HG02588 (cell line): ENCODE measurements around the gene ABCA7.

Experiments used
- ATAC-seq: cut with Tn5 transposase; IDR thresholded peaks from one replicate; pipeline ENCODE4 v1.9.1; 2021; ENCODE audit warnings: mild to moderate bottlenecking, moderate library complexity; ENCODE audit not compliant: unreplicated experiment

The ABCA7 gene

DNA sequence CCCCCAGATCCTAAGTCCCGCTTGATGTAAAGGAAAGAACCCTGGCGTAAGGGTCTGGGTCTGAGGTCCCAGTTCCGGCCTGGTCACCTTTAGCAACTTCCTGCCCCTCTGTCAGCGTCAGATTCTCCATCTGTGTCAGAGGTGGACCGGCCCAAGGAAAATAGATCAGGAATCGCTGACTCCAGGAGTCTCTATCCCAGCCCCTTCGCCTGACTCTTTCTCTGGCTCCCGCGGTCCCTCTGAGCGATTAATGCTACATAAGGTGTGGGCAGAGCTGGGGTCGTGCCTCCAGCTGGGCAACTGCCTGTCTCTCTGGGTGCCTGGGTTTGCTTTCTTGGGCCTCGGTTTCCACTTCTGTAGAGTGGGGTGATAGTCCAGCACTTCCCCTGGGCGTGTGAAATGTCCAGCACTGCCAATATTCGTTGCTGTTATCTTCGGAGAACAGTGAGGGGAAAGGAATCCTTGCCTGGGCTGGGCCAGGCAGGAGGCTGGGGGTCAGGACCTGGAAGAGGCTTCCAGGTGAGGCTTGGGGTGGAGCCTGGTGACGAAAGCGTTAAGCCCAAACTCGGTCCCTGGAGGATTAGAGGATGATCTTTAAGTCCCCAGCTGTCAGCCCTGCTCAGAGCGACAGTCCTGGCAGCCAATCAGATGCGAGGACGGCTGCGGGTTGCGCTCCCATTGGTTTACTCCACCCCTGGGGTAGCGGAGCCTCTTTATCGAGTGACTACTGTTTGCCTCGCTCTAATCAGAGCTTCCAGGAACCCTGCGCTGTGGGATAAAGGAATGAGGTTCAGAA is 767 bp downstream of the ABCA7 start:
- ATAC-seq, result peak; percentile 34

- ATAC-seq, result no peak
Measured at GRCh38 chr19:1041272-1041834, 1.4 kb downstream of the ABCA7 start.

DNA sequence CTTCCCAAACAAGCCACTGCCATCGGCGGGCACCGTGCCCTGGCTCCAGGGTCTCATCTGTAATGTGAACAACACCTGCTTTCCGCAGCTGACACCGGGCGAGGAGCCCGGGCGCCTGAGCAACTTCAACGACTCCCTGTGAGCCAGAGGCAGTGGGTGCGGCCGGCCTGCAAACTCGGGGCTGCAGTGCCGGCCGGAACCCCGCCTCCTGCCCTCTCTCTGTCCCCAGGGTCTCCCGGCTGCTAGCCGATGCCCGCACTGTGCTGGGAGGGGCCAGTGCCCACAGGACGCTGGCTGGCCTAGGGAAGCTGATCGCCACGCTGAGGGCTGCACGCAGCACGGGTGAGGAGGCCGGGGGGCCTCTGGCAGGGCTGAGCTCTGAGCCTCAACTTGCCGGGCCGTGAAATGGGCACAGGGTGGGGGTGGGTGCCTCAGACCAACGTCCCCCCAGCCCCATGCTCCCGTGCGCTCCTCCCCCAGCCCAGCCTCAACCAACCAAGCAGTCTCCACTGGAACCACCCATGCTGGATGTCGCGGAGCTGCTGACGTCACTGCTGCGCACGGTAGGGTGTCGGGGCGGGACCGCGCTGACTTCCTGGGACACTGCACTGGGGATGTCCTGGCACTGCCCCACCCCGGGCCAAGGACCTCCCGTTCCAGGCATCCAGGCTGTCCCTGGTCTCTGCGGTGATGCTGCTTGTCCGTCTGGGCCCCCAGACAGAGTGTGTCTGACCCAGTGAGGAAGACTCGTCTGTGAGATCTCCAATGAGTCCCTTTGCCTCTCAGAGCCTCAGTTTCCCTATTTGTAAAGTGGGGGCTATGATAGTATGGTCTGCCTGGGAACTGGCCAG is 2.2 kb downstream of the ABCA7 start:
- ATAC-seq, result no peak

DNA sequence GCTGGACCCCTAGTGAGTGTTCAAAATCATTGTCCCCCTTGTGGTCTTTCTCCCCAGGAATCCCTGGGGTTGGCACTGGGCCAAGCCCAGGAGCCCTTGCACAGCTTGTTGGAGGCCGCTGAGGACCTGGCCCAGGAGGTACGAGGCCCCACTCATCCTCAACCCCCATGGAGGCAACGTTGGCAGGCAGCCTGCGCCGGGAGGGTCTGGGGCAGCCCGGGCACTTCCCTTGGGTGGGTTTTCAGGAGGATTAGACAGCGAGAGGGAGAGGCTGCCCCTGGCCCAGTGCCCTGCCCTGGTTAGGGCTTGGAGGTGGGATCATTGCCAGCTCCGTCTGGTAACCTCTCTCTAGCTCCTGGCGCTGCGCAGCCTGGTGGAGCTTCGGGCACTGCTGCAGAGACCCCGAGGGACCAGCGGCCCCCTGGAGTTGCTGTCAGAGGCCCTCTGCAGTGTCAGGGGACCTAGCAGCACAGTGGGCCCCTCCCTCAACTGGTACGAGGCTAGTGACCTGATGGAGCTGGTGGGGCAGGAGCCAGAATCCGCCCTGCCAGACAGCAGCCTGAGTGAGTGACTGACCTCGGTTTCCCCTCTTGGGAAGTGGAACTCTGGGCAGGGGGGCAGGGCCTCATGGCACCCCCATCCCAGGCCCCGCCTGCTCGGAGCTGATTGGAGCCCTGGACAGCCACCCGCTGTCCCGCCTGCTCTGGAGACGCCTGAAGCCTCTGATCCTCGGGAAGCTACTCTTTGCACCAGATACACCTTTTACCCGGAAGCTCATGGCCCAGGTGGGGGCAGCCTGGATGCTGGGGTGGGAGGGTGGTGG is 3.0 kb downstream of the ABCA7 start:
- ATAC-seq, result no peak

DNA sequence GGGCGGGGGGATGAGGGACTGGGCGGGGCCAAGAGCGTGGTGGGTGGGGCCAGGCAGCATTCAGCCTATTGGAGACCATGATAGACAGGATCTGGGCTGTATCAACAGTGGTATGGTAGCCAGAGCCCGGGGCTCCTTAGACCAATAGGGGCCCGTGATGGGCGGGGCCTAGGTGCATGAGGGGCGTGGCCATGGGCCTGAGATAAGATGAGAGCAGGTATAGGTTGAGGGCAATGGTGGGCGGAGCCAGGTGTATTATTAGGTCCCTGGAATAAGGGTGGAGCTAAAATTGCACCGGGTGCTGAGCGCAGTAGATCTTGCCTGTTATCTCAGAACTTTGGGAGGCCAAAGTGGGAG is 5.3 kb downstream of the ABCA7 start:
- no peak for ATAC-seq

DNA sequence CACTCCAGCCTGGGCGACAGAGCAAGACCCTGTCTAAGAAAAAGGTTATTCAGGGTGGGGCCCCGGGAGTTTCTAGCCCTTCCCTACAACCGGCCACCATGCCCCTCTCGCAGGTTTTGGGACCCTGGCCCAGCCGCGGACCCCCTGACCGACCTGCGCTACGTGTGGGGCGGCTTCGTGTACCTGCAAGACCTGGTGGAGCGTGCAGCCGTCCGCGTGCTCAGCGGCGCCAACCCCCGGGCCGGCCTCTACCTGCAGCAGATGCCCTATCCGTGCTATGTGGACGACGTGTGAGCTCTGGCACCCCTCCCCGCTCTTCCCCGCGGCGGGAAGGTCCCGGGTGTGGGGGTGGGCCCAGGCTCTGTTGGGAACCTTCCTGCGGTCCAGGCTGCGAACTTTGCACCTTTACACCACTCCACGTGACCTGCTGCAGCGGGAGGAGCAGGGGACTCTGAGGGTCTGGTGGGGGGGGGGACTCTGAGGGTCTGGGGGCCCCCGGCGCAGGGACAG is 6.3 kb downstream of the ABCA7 start:
- no peak for ATAC-seq

DNA sequence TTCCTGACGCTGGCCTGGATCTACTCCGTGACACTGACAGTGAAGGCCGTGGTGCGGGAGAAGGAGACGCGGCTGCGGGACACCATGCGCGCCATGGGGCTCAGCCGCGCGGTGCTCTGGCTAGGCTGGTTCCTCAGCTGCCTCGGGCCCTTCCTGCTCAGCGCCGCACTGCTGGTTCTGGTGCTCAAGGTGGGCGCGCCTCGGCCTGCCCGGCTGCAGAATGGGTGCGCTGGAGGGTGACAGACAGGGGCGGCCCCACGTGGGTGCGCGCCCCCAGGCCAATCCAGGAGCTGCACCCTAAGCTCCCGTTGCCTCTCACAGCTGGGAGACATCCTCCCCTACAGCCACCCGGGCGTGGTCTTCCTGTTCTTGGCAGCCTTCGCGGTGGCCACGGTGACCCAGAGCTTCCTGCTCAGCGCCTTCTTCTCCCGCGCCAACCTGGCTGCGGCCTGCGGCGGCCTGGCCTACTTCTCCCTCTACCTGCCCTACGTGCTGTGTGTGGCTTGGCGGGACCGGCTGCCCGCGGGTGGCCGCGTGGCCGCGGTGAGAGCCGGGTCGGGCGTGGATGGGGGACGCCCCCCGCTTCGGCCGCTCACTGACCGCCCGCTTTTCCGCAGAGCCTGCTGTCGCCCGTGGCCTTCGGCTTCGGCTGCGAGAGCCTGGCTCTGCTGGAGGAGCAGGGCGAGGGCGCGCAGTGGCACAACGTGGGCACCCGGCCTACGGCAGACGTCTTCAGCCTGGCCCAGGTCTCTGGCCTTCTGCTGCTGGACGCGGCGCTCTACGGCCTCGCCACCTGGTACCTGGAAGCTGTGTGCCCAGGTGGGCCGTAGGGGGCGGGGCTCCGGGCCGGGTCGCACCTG is 7.2 kb downstream of the ABCA7 start:
- ATAC-seq, result no peak

DNA sequence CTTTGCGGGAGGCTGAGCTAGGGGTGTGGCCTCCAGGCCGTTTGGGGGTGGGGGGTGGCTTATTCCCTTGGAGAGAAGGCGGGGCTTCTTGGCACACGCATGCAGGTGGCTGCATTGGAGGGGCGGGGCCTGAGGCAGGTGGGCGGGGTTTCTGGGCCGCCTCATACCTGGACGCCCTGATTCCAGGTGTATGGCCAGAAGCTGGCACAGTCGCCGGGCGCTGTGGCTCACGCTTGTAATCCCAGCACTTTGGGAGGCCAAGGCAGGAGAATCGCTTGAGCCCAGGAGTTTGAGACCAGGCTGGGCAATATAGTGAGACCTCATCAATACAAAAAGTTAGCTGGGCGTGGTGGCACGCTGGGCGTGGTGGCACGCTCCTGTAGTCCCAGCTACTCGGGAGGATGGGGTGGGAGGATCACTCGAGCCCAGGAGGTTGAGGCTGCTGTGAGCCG is 7.8 kb downstream of the ABCA7 start:
- no peak for ATAC-seq

DNA sequence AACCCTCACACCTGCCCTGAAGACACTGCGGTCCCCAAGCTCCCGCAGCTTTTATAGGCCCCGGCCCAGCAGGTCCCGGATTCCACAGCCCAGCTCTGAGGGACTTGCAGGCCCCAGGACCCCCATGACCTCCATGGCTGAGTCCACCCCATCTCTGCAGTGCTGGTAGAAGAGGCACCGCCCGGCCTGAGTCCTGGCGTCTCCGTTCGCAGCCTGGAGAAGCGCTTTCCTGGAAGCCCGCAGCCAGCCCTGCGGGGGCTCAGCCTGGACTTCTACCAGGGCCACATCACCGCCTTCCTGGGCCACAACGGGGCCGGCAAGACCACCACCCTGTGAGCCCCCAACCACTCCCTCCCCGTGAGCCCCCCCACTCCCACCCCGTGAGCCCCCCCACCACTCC is 9.2 kb downstream of the ABCA7 start:
- no peak for ATAC-seq

DNA sequence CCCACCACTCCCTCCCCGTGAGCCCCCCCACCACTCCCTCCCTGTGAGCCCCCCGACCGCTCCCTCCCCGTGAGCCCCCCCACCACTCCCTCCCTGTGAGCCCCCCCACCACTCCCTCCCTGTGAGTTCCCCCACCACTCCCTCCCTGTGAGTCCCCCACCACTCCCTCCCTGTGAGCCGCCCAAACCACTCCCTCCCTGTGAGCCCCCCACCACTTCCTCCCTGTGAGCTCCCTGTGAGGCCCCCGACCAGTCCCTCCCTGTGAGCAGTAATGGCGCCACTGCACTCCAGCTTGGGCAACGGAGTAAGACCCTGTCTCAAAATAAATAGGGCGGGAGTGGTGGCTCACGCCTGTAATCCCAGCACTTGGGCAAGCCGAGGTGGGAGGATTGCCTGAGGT is 9.9 kb downstream of the ABCA7 start:
- ATAC-seq, result no peak

DNA sequence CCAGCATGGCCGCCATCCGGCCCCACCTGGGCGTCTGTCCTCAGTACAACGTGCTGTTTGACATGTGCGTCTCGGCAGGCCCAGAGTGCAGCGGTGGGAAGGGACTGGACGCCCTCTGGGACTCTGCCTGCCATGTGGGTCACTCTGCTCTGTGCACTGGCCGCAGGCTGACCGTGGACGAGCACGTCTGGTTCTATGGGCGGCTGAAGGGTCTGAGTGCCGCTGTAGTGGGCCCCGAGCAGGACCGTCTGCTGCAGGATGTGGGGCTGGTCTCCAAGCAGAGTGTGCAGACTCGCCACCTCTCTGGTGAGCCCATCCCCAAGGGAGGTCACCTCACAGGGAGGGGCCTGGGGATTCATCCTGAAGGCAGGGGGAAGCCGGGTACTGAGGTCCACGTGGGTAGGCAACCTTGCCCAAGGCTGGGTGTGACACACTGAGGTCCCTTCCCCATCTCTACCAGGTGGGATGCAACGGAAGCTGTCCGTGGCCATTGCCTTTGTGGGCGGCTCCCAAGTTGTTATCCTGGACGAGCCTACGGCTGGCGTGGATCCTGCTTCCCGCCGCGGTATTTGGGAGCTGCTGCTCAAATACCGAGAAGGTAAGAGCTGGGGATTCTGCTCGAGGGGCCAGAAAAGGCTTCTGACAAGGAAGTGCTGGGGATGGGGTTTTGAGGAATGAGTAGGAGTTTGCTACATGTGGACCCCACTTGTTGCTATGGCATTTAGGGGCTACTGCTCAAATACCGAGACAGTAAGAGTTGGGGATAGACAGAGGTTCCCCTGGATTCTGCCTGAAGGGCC is 11.3 kb downstream of the ABCA7 start:
- ATAC-seq, result no peak

DNA sequence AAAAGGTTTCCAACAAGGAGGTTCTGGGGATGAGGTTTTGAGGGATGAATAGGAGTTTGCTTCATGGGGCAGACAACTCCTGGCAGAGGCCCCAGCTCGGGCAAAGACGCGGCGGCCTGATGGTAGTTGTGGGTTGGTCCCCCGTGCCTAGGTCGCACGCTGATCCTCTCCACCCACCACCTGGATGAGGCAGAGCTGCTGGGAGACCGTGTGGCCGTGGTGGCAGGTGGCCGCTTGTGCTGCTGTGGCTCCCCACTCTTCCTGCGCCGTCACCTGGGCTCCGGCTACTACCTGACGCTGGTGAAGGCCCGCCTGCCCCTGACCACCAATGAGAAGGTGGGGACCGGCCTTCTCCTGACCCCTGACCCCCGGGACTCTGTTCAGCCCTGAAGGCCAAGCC is 11.9 kb downstream of the ABCA7 start:
- no peak for ATAC-seq

GRCh38 chr19:1052349-1052975 is 12.6 kb downstream of the ABCA7 start:
- ATAC-seq, result no peak

GRCh38 chr19:1053176-1054101 is 13.5 kb downstream of the ABCA7 start:
- ATAC-seq, result no peak

DNA sequence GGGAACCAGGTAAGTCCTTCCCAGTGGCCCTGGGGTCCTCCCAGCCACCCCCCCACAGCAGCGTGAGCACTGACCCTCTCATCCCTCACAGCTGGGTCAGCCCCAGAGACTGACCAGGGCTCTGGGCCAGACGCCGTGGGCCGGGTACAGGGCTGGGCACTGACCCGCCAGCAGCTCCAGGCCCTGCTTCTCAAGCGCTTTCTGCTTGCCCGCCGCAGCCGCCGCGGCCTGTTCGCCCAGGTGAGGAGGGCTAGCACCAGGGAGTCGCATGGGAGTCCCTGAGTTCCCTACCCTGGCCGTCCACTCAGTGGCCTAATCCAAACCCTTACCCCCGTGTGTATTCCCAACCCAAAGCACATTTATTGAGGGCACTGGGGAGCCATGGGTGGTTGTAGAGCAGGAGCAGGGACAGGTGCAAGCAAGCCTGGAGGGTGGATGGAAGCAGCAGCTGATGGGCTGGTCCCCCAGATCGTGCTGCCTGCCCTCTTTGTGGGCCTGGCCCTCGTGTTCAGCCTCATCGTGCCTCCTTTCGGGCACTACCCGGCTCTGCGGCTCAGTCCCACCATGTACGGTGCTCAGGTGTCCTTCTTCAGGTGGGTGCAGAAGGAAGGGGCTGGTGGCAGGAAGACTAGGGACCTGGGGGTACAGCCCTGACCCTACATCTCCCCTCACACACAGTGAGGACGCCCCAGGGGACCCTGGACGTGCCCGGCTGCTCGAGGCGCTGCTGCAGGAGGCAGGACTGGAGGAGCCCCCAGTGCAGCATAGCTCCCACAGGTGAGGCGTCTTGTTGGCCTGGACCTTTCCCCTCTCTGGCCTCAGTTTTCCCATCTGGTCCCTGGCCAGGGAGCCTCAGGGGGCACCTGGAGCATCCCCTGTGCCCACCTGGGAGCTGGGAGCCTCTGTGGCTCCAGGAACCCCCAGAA is 14.5 kb downstream of the ABCA7 start:
- ATAC-seq, result no peak

DNA sequence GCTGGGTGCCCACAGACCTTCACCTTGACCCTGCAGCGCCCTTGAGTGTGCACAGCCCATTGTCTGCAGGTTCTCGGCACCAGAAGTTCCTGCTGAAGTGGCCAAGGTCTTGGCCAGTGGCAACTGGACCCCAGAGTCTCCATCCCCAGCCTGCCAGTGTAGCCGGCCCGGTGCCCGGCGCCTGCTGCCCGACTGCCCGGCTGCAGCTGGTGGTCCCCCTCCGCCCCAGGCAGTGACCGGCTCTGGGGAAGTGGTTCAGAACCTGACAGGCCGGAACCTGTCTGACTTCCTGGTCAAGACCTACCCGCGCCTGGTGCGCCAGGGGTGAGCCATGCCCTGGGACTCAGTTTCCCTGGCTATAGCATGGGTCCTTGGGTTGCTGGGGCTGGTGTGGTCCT is 15.1 kb downstream of the ABCA7 start:
- ATAC-seq, result no peak
